PC-3 (cell line): ENCODE measurements around the gene SORL1.

Source experiments
- CTCF ChIP-seq: fragments of 300-600 bp; sonication (generic); conservative IDR thresholded peaks from 2 replicates; pipeline ENCODE4 v1.5.1; 2017; ENCODE audit warnings: antibody characterized with exemption, low read depth, mild to moderate bottlenecking, low read length
- EZH2 ChIP-seq: fragments of 300-600 bp; sonication (generic); IDR thresholded peaks from one replicate; pipeline ENCODE4 v1.6.1; 2017; ENCODE audit warnings: antibody characterized with exemption, mild to moderate bottlenecking, low read length; ENCODE audit not compliant: unreplicated experiment
- EZH2phosphoT487 ChIP-seq: fragments of 300-600 bp; sonication (generic); IDR thresholded peaks from 2 replicates; pipeline ENCODE4 v1.6.1; 2018; ENCODE audit warnings: mild to moderate bottlenecking, antibody characterized with exemption, low read length, borderline replicate concordance

- TF ChIP-seq CTCF: no peak
- TF ChIP-seq EZH2phosphoT487: no peak
- no peak for TF ChIP-seq EZH2
Measured at GRCh38 chr11:121543836-121544380, 91.8 kb downstream of the SORL1 start.
